CD1c-positive myeloid dendritic cell (primary cell): Measurements from ENCODE around the gene PSMD13.
"Not testable (repeated sequence)": the region's sequence is repeated elsewhere in the genome, so short reads cannot be mapped to it uniquely, and the experiment has no call there.

Source experiments
- DNase-seq: peaks from one replicate; pipeline ENCODE4 v3.0.0-alpha.2; 2016; ENCODE audit errors: extremely low spot score

PSMD13 gene

DNA sequence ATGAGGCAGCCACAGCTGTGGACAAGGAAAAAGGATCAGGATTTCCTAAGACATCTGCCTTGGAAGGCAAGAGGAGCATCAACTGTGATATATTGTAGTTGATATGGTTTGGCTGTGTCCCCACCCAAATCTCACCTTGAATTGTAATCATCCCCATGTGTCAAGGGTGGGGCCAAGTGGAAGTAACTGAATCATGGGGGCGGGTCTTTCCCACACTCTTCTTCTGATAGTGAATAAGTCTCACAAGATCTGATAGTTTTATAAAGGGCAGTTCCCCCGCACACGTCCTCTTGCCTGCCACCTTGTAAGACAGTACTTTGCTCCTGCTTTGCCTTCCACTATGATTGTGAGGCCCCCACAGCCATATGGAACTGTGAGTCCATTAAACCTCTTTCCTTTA, 19.1 kb upstream of the PSMD13 start:
- no peak for DNase-seq

DNA sequence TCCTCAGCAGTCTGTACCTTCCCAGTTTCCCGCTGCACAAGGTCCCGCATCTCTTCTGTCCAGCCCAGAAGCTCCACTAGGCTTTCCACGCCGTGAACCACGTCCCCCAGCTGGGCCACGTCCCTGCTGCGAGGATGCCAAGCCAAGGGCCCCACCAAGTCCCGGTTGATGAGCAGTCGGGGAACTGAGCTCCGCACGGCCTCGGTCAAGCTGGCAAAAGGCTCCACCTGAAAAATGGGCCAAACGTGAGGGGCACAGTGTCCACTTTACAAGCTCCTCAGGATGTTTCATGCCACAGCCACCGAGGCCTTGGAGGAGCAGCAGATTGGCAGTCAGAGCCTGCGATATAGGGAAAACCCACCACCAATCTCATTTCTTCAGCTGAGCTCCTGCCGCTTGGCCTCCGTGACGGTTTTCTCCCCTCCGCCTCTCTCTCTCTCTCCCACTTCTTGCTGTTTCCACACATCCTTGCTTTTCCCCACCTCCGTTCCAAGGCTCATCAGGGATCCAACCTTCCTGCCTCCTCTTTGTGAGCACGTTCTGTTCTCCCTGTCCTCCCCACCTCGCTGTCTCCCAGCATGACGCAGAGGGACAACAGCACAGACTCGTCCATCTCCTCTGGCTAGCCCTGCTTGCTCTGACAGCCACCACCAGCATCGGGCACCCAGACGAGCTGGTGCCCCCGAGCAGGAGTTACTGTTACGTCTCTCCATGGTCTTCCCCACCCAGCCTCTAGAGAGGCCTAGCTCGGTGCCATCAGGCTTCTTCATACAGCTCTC, 17.8 kb upstream of the PSMD13 start:
- no peak for DNase-seq

- DNase-seq, result not testable (repeated sequence)
Observed at GRCh38 chr11:220641-221215, 16.0 kb upstream of the PSMD13 start.

DNA sequence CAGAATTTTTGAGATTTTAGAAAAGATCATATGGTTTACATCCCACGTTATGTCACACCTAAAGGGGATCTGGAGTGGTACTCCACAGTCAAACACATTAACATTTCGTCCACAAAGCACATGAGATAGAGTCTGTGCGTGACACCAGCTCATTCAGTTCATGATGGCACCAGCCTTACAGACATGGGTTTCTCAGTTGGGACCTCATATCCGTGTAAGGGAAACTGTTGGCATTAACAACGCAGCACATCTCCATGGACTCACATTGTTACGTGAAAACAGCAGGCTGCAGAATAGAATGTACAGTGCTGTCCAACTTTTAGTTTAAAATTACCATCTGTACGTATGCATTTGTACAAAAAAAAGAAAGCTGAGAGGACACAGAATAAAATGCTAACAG, 15.2 kb upstream of the PSMD13 start:
- DNase-seq, result no peak

GRCh38 chr11:221998-222789, 14.6 kb upstream of the PSMD13 start:
- no peak for DNase-seq

DNA sequence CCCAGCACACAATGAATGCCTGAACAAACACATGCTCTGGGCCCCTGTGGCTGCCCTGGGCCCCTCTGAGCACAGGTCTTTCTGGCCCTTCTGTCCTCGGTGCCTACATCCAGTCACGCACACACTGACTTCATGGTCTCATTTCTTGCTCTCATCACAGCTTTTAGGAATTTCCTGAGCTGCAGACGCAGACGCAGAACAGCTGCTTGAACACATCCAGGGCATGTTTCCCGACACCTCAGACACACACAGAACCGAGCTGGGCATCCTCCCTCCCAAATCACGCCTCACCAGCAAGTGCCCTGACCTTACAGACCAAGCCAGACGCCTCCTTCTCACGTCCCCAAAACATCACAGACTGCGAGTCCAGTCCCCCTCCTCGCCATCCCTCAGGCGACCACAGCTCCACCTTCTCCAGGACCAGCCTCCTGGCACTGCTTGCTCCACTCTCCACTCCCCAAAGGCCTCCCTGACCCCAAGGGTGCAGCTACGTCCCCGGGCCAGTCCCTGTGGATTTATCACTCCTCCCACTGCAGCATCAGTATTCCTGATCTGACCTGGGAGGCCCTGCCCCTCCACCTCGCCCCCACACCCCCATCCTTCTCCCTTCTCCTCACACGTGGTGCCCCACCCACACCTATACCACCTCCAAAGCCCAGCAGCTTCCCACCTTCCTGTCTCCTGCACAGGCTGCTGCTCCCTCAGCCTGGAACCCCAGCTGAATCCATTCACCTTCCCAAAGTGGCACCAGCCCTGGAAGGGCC, 13.6 kb upstream of the PSMD13 start:
- DNase-seq, result no peak

DNA sequence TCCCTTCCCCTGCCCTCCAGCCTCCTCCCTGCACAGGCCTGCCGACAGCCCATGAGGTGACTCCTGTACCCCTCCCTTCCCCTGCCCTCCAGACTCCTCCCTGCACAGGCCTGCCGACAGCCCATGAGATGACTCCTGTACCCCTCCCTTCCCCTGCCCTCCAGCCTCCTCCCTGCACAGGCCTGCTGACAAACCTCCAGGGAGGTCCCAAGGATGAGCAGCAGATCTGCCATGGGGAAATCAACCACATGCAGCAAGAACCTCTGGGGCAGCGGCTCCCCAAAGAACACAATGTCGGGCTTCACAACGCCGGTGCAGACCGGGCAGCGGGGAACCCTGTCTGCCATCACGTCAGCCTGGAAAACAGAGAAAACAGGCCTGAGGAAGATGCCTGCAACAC, 12.9 kb upstream of the PSMD13 start:
- DNase-seq, result no peak

DNA sequence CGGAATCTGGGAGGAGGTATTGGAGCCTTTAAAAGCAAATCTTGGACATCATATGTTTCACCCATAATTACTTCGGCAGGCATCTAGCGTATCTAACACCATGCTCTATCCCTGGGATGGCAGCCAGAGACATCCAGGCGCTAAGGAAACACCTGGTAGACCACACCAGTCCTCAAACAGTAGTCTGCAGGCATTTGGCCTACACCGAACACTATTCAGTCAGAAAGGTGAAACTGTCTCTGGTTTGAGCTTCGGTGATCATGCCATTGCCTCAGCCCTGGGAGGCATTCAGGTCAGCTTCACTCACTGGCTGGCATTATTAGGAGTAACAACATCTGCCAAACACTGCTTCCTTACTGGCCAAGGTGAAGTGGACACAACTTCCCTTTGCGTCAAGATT, 12.4 kb upstream of the PSMD13 start:
- no peak for DNase-seq

DNA sequence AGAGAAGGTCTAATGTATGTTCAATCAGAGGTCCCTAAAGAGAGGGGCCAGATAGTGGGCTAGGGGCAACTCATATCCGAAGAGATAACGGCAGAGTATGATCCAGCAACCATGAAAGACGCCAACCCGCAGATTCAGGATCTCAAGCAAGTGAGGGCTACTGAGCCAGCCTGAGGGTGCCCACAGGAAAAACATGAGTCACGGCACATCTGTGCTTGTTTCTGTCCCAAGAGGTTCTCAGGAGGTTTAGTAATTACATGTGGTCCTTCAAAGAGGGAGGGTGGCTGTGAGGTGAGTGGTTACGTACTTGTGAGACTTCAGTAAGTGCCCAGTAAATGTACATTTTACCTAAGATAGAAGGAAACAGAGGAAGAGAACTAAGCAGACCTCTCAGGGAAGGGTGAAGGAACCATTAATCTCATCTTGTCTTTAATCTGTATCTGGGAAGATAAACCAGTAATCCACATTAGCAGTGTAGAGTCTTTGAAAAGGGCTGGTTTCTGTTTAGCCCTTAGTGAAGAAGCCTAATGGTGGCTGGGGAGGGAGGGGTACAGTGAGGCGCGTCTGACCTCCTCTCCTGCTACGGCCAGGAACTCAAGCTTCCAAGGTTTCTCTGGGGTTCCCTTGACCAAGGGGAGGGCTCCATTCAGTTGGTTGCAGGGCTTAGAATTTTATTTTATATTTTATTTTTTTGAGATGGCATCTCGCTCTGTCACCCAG, 10.9 kb upstream of the PSMD13 start:
- no peak for DNase-seq

GRCh38 chr11:227824-228379, 8.9 kb upstream of the PSMD13 start:
- no peak for DNase-seq

GRCh38 chr11:230431-230830, 6.3 kb upstream of the PSMD13 start:
- DNase-seq, result no peak

DNA sequence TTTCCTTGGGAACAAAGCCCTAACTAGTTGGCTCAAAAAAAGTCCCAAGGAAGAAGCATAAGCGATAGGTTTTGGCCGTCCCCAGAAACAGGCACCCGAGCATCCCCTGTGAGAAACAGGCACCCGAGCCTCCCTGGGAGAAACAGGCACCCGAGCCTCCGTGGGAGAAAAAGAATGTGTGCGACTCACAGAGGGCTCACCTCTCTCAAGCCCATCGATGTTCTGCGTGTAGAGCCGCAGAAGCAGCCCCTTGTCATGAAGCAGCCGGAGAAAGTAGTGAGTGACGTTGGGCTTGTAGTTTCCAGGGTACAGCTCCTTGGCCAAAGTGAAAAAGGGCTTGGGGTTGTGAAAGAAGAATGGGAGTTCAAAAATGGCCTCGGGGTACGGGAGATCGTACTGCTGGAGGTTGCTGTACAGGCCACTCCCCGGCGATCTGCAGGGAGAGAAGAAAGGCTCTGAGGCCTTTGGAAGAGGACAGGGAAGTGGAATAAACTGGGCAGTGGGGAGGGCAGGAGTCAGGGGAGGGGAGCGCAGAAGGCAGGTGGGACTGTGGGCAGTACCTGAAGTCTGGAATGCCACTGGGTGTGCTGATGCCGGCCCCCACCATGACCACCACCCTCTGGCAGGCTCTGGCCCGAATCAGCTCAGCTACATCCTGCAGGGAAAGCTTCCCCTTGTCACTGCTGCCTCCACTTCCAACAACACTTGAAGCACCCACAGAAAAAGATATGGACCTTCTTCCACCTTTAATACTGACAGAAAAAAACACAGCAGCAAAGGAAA, 3.8 kb upstream of the PSMD13 start:
- DNase-seq, result no peak

DNA sequence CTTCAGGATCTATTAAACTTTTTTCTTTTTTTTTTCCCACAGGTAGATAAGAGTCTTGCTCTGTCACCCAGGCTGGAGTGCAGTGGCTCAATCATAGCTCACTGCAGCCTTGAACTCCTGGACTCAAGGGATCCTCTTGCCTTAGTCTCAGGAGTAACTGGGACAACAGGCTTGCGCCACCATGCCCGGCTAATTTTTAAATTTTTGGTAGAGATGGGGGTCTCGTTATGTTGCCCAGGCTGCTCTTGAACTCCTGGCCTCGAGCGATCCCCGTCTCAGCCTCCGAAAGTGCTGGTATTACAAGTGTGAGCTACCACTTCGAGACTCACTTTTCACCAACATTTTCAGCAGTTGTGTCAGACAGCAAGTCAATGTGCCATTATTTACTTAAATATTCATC, 1.6 kb upstream of the PSMD13 start:
- no peak for DNase-seq

DNA sequence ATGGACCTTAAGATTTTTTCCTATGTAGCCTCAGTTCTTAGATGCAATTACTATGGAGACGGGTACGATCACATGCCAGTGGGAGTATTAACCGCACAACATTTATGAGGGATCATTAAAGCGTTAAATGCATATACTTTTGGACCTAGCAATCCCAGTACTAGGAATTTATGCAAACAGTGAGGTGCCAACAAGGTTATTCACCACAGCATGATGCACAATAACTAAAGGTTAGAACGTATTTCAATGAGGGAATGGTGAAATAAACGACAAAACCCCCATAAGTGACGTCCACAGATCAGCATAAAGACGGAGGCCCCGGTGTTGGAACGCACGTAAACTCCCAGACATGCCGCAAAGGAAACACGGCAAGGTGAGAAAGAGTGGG, 1.2 kb upstream of the PSMD13 start:
- DNase-seq, result no peak

GRCh38 chr11:235997-236773, 591 bp upstream of the PSMD13 start, which contains the start of gene SIRT3:
TSS of gene SIRT3 (minus strand) at chr11:236342. CDS start at chr11:236328, 14 bp downstream.
- peak; percentile 49 for DNase-seq

DNA sequence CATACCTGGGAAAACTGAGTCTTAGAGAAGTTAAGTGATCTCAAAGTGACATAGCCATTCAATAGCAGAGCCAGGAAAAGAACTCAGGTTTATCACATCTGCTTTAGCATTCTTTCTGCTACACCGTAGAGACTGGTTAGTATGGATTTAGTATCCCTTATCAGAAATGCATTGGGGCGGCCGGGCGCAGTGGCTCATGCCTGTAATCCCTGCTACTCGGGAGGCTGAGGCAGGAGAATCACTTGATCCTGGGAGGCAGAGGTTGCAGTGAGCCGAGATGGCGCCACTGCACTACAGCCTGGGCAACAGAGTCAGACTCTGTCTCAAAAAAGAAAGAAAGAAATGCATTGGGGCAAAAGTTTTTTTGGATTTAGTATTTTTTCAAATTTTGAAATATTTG, 1.6 kb downstream of the PSMD13 start:
- not testable (repeated sequence) for DNase-seq

DNA sequence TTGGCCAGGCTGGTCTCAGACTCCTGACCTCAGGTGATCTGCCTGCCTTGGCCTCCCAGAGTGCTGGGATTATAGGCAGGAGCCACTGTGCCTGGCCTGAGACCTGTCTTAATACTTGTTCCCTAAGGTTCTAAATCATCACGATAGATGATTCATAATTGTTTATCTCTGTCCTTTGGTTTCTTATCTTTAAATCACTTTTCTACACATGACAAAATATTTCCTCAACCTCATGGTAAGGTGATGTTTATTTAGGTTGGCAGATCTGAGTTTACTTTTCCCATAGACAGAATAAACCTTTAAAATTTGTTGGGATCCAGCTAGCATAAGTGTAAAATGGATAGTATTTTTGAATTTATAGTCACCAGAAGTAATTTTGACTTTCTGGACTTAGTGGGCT, 3.5 kb downstream of the PSMD13 start:
- DNase-seq, result no peak

DNA sequence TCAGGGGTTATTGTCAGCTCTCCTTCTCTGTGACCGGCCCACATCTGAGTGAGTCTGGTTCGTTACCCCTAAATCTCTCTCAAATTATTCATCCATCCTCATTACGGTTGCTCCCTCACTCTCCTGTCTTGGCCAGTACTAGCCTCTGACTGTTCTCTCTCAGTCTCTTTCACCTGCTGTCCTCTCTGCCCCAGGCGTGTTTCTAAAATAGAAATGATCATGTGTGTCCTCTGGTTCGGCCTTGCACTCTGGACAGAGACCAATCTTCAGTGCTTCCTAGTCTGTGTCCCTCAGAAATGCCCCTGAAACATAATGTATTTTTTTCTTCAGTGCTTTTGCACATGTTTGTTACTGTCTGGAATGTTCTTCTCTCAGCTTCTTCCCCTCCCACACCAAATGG, 4.9 kb downstream of the PSMD13 start:
- no peak for DNase-seq

- DNase-seq, result no peak
Observed at GRCh38 chr11:244376-244775, 7.6 kb downstream of the PSMD13 start.

DNA sequence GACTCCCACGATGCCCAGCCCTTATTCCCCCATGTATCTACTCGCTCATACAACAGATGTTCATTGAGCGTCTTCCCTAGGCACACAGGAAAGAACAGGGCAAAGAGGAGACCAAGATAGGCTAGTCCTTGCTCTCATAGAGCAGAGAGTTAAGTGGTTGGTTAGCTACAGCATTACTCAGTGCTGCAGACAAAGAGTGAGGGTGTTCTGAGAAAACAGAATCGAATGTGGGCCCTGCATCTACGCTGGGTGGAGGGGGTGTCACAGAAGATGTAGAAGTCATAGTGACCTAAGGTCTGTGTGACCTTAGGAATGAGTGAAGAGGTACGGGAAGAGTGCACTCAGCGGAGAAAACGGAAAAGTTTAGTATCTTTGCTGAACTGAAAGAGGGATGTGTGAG, 12.3 kb downstream of the PSMD13 start:
- DNase-seq, result peak; percentile 8
